H1 (cell line): ENCODE measurements around the gene GYS2. TPM values are rescaled to one million over a fixed set of nuclear protein-coding genes. Genes with fewer than 3 reads are reported as not detected.

ENCODE experiments used
- CTCF ChIA-PET: fragments of 300-600 bp; sonication (Branson Sonifier 250); formaldehyde crosslinking; loops from one replicate; lab custom pipeline; 2021; ENCODE audit not compliant: partially characterized antibody; lab: Charles Lee
- POLR2A ChIA-PET: fragments of 300-600 bp; sonication (Branson Sonifier 250); formaldehyde crosslinking; loops from one replicate; lab custom pipeline; 2021; ENCODE audit warnings: inconsistent platforms; ENCODE audit not compliant: partially characterized antibody; lab: Charles Lee
- DNase-seq, 2 experiments: peaks; one replicate each; pipeline versions ENCODE4 v3.0.0 to v3.0.0-alpha.2; 2010 to 2022; ENCODE audit warnings: low spot score in 2 of 2, low read depth in 1 of 2, mixed read lengths in 1 of 2
- FAIRE-seq: peaks from 2 replicates; lab custom pipeline; 2011; peaks lifted over from hg19 to GRCh38; lab: Jason Lieb, UNC
- H2AFZ ChIP-seq: 2 replicates; pipeline ENCODE4 v1.8.1; 2012; ENCODE audit warnings: low read length, inconsistent platforms
- H2AK5ac ChIP-seq: 2 replicates; pipeline ENCODE4 v1.6.1; 2013; ENCODE audit warnings: low read depth, low read length
- H2BK120ac ChIP-seq: replicated peaks from 2 replicates; pipeline ENCODE3; 2013; ENCODE audit warnings: low read depth, low read length, inconsistent platforms
- H2BK12ac ChIP-seq: 2 replicates; pipeline ENCODE4 v1.6.1; 2013; ENCODE audit warnings: low read depth, low read length
- H2BK15ac ChIP-seq: 2 replicates; pipeline ENCODE4 v1.6.1; 2013; ENCODE audit warnings: low read length
- H2BK20ac ChIP-seq: 2 replicates; pipeline ENCODE4 v1.6.1; 2013; ENCODE audit warnings: low read length
- H2BK5ac ChIP-seq: 2 replicates; pipeline ENCODE4 v1.6.1; 2013; ENCODE audit warnings: low read depth, low read length
- H3K14ac ChIP-seq: 2 replicates; pipeline ENCODE4 v1.6.1; 2013; ENCODE audit warnings: inconsistent platforms; ENCODE audit not compliant: insufficient read length
- H3K18ac ChIP-seq: 2 replicates; pipeline ENCODE4 v1.6.1; 2013; ENCODE audit warnings: low read length; ENCODE audit errors: extremely low read depth
- H3K23ac ChIP-seq: 2 replicates; pipeline ENCODE4 v1.6.1; 2013; ENCODE audit warnings: inconsistent platforms; ENCODE audit not compliant: insufficient read length
- H3K23me2 ChIP-seq: 2 replicates; pipeline ENCODE4 v1.6.1; 2013; ENCODE audit warnings: low read depth, low read length
- H3K27ac ChIP-seq: 2 replicates; pipeline ENCODE4 v1.6.1; 2011; ENCODE audit warnings: low read depth, low read length, inconsistent platforms
- H3K27me3 ChIP-seq, 4 experiments: replicated peaks in 1 of 4; 1 replicate in 1 of 4; 2 replicates in 3 of 4; pipeline versions ENCODE4 v1.6.1 to v1.8.1; 2011 to 2013; ENCODE audit warnings: low read length in 3 of 4, mild to moderate bottlenecking in 3 of 4, inconsistent platforms in 2 of 4, mixed read lengths in 2 of 4, moderate library complexity in 1 of 4; ENCODE audit not compliant: control insufficient read depth in 3 of 4, insufficient read depth in 3 of 4; ENCODE audit errors: extremely low read depth in 1 of 4
- H3K36me3 ChIP-seq, 4 experiments: 2 replicates each; pipeline versions ENCODE4 v1.6.1 to v1.8.1; 2011 to 2013; ENCODE audit warnings: mild to moderate bottlenecking in 4 of 4, low read length in 3 of 4, moderate library complexity in 2 of 4, control low read depth in 1 of 4, inconsistent platforms in 1 of 4; ENCODE audit not compliant: insufficient read depth in 4 of 4, control insufficient read depth in 2 of 4
- H3K4ac ChIP-seq: replicated peaks from 2 replicates; pipeline ENCODE3; 2013; ENCODE audit warnings: low read length, low read depth, mixed read lengths, inconsistent platforms; ENCODE audit not compliant: insufficient read length
- H3K4me1 ChIP-seq, 4 experiments: replicated peaks in 1 of 4; 1 replicate in 1 of 4; 2 replicates in 3 of 4; pipeline versions ENCODE4 v1.6.1 to v1.8.1; 2011 to 2013; ENCODE audit warnings: low read length in 3 of 4, inconsistent platforms in 2 of 4, mixed read lengths in 1 of 4; ENCODE audit not compliant: insufficient read depth in 4 of 4, control insufficient read depth in 3 of 4
- H3K4me2 ChIP-seq, 2 experiments: 2 replicates each; pipeline versions ENCODE4 v1.6.1 to v1.8.1; 2011 to 2013; ENCODE audit warnings: low read depth in 2 of 2, low read length in 2 of 2, control low read depth in 1 of 2, inconsistent platforms in 1 of 2, mild to moderate bottlenecking in 1 of 2; ENCODE audit not compliant: insufficient read depth in 1 of 2
- H3K4me3 ChIP-seq, 4 experiments: fragments of 200-600, 300-600 bp in 1 of 4; sonication (generic), shearing (Covaris generic), sonication (Bioruptor Twin) in 1 of 4; 2 replicates each; pipeline versions ENCODE4 v1.5.1 to v1.8.1; 2011 to 2016; ENCODE audit warnings: low read length in 4 of 4, low read depth in 3 of 4, control low read depth in 2 of 4, inconsistent platforms in 2 of 4, mild to moderate bottlenecking in 2 of 4, mixed read lengths in 1 of 4, moderate library complexity in 1 of 4; ENCODE audit not compliant: insufficient read depth in 2 of 4; ENCODE audit errors: extremely low read depth in 1 of 4
- H3K56ac ChIP-seq: replicated peaks from 2 replicates; pipeline ENCODE3; 2013; ENCODE audit warnings: low read depth, mild to moderate bottlenecking, mixed read lengths, low read length, inconsistent platforms; ENCODE audit not compliant: insufficient read length
- H3K79me1 ChIP-seq: 2 replicates; pipeline ENCODE4 v1.6.1; 2013; ENCODE audit warnings: low read depth, low read length, control low read depth
- H3K79me2 ChIP-seq, 2 experiments: 2 replicates each; pipeline versions ENCODE4 v1.6.1 to v1.8.1; 2012 to 2013; ENCODE audit warnings: low read length in 2 of 2, mild to moderate bottlenecking in 2 of 2, inconsistent platforms in 1 of 2; ENCODE audit not compliant: insufficient read depth in 2 of 2, control insufficient read depth in 1 of 2
- H3K9ac ChIP-seq, 4 experiments: replicated peaks in 1 of 4; 1 replicate in 1 of 4; 2 replicates in 3 of 4; pipeline versions ENCODE4 v1.6.1 to v1.8.1; 2011 to 2013; ENCODE audit warnings: low read depth in 3 of 4, low read length in 3 of 4, control low read depth in 2 of 4, mild to moderate bottlenecking in 2 of 4, moderate library complexity in 2 of 4, inconsistent platforms in 1 of 4; ENCODE audit errors: extremely low read depth in 1 of 4
- H3K9me3 ChIP-seq, 2 experiments: 2 replicates each; pipeline versions ENCODE4 v1.6.1 to v1.8.1; 2012 to 2013; ENCODE audit warnings: mild to moderate bottlenecking in 2 of 2, moderate library complexity in 2 of 2, control low read depth in 1 of 2, inconsistent platforms in 1 of 2, low read depth in 1 of 2, low read length in 1 of 2, mixed read lengths in 1 of 2; ENCODE audit not compliant: insufficient read depth in 2 of 2
- H4K20me1 ChIP-seq, 2 experiments: replicated peaks in 1 of 2; 2 replicates each; pipeline versions ENCODE3 to v1.8.1; 2011 to 2013; ENCODE audit warnings: inconsistent platforms in 2 of 2, low read length in 2 of 2, mild to moderate bottlenecking in 1 of 2; ENCODE audit not compliant: insufficient read depth in 2 of 2, control insufficient read depth in 1 of 2
- H4K5ac ChIP-seq: 2 replicates; pipeline ENCODE4 v1.6.1; 2013; ENCODE audit warnings: low read length, low read depth, mixed read lengths, inconsistent platforms; ENCODE audit not compliant: insufficient read length
- H4K8ac ChIP-seq: 2 replicates; pipeline ENCODE4 v1.8.0; 2013; ENCODE audit warnings: mild to moderate bottlenecking, moderate library complexity, low read length, inconsistent platforms; ENCODE audit not compliant: insufficient read depth; ENCODE audit errors: extremely low read depth
- H4K91ac ChIP-seq: replicated peaks from 2 replicates; pipeline ENCODE3; 2013; ENCODE audit warnings: low read length, mixed read lengths, inconsistent platforms; ENCODE audit not compliant: insufficient read length
- CBX8 ChIP-seq: fragments of 300-800, 300-1000 bp; sonication (generic); IDR thresholded peaks from 2 replicates; pipeline ENCODE4 v1.7.1; 2016; ENCODE audit warnings: low read depth, low read length, borderline replicate concordance
- CHD2 ChIP-seq: IDR thresholded peaks from 2 replicates; pipeline ENCODE4 v1.6.1; 2012; ENCODE audit warnings: low read length, improper control_type of control experiment
- KDM4A ChIP-seq: IDR thresholded peaks from one replicate; pipeline ENCODE4 v1.7.1; 2012; ENCODE audit warnings: low read depth, mild to moderate bottlenecking, moderate library complexity, low read length, inconsistent platforms; ENCODE audit not compliant: severe bottlenecking
- RXRA ChIP-seq: IDR thresholded peaks from 2 replicates; pipeline ENCODE4 v1.6.1; 2011; ENCODE audit warnings: low read depth, mild to moderate bottlenecking, low read length, moderate library complexity; ENCODE audit not compliant: insufficient read depth
- SUZ12 ChIP-seq: fragments of 200-600 bp; sonication (generic); IDR thresholded peaks from 2 replicates; pipeline ENCODE4 v1.6.1; 2012; ENCODE audit warnings: mild to moderate bottlenecking, inconsistent platforms, low read length, moderate library complexity, mixed read lengths
- WGBS, 2 experiments: shearing (Covaris generic) in 1 of 2; methylation state at CpG; one replicate each; pipeline versions ENCODE4 v1.1.6 to v1.1.7; 2013 to 2015; ENCODE audit warnings: low lambda C conversion rate in 2 of 2, mixed read lengths in 2 of 2, inconsistent platforms in 1 of 2, low coverage in 1 of 2, missing lambda C conversion rate in 1 of 2; ENCODE audit not compliant: insufficient replicate concordance in 2 of 2, insufficient coverage in 1 of 2, insufficient read length in 1 of 2; ENCODE audit errors: extremely low coverage in 1 of 2, missing lambda C conversion rate in 1 of 2; 5-methylcytosine and 5-hydroxymethylcytosine counted together
- polyA plus RNA-seq, 7 experiments: library from polyadenylated mRNA; depleted of rRNA in 3 of 7; stranded (reverse) in 5 of 7; unstranded in 2 of 7; fragments of >200 nt in 5 of 7; fragments of 200-250 nt in 2 of 7; gene quantifications; 1 replicate in 5 of 7; 2 replicates in 1 of 7; 4 replicates in 1 of 7; pipeline versions ENCODE4 v1.2.1 to v1.2.3, GENCODE V29; 2011 to 2013; ENCODE audit warnings: missing spikeins in 2 of 7, mixed read lengths in 2 of 7
- total RNA-seq: library from RNA; stranded (reverse); fragmentation: NEBNext Ultra II Directional; extraction: Animal tissue kit (Norgen Biotek cat#: 25700); gene quantifications from 2 replicates; pipeline ENCODE4 v1.2.1, GENCODE V29; 2021

The GYS2 gene
- total and polyA plus RNA-seq, 2 of the 8 experiments (the other 6 are each of a cell fraction or from before 2014, with no cell fraction given): not detected

- no peak for FAIRE-seq
- Histone ChIP-seq H3K23ac (no peak overlapping the region), H3K27me3 (no peaks in the 10 kb centered on the region), H2AFZ (no peak overlapping the region), H3K23me2 (no peaks in the 10 kb centered on the region; the same call in 1 of the 2 replicates), H3K27ac (no peak overlapping the region), H3K4ac (no peak overlapping the region), H4K8ac (no peak overlapping the region), H3K9me3 (no peaks in the 10 kb centered on the region), H3K14ac (no peak overlapping the region), H3K4me1 (no peaks in the 10 kb centered on the region), H2AK5ac (no peak overlapping the region), H3K36me3 (no peaks in the 10 kb centered on the region), H4K5ac (no peak overlapping the region), H3K18ac (no peak overlapping the region), H2BK20ac (no peak overlapping the region), H2BK5ac (no peak overlapping the region), H3K9ac (no peak overlapping the region), H4K20me1 (no peaks in the 10 kb centered on the region), H4K91ac (no peak overlapping the region), H3K79me2 (no peaks in the 10 kb centered on the region), H3K79me1 (no peaks in the 10 kb centered on the region; the same call in 1 of the 2 replicates), H2BK120ac (no peak overlapping the region), H3K4me2 (no peak overlapping the region), H3K4me3 (no peak overlapping the region), H2BK15ac (no peak overlapping the region), H2BK12ac (no peak overlapping the region), H3K56ac (no peak overlapping the region)
- ChIA-PET POLR2A (interaction anchor here (0.9 to 1.5 kb wide), 3 partner anchors 15 to 102 kb away, joined by 3 to 4 read pairs (median 3); no protein-coding TSS in a partner anchor), CTCF (interaction anchor here (2.2 kb wide), 1 partner anchor 10 kb away, joined by 7 read pairs; no protein-coding TSS in a partner anchor)
- no peak for DNase-seq
- WGBS, 2 experiments: 82% methylated on average over 5 of the region's 5 CpGs; no CpG with 5 or more reads in 1 of the 2 experiments
- TF ChIP-seq SUZ12: no peak
- TF ChIP-seq KDM4A: no peak
- TF ChIP-seq CBX8: no peak
- TF ChIP-seq RXRA: no peak
- no peak for TF ChIP-seq CHD2
Observed at GRCh38 chr12:21542403-21542802, 62.2 kb downstream of the GYS2 start.
